Endothelial cell of umbilical vein (primary cell): ENCODE measurements around the gene TPR. TPM values are rescaled to one million over a fixed set of nuclear protein-coding genes. Genes with fewer than 3 reads are reported as not detected.

ENCODE experiments used
- BruUV-seq: library from RNA; stranded (reverse); fragments of 400-500 nt; replicated peaks from 2 replicates; lab custom pipeline; 2021; lab: Mats Ljungman, UMichigan
- CTCF ChIA-PET: fragments of 300-600, 350-600 bp; sonication (Branson Sonifier 250); formaldehyde crosslinking; loops from one replicate; lab custom pipeline; 2021; ENCODE audit warnings: antibody characterized with exemption, inconsistent platforms; lab: Charles Lee
- POLR2A ChIA-PET: fragments of 300-600, 350-600 bp; sonication (Branson Sonifier 250); formaldehyde crosslinking; loops from one replicate; lab custom pipeline; 2021; ENCODE audit warnings: antibody characterized with exemption, inconsistent platforms; lab: Charles Lee
- DNase-seq: peaks from one replicate; pipeline ENCODE4 v3.0.0-alpha.2; 2011; ENCODE audit warnings: low read depth, low spot score
- FAIRE-seq: peaks from 2 replicates; lab custom pipeline; 2011; peaks lifted over from hg19 to GRCh38; lab: Jason Lieb, UNC
- H2AFZ ChIP-seq: 2 replicates; pipeline ENCODE4 v1.6.0; 2012; ENCODE audit warnings: low read depth, low read length, control low read depth, inconsistent platforms
- H3K27ac ChIP-seq: 2 replicates; pipeline ENCODE4 v1.5.1; 2011; ENCODE audit warnings: low read depth, mild to moderate bottlenecking, control low read depth, low read length, moderate library complexity; ENCODE audit not compliant: insufficient read depth
- H3K27me3 ChIP-seq, 2 experiments: 2 replicates each; pipeline versions ENCODE4 v1.6.0 to v1.6.1; 2011; ENCODE audit warnings: low read length in 2 of 2, mixed read lengths in 1 of 2; ENCODE audit not compliant: control insufficient read depth in 2 of 2, insufficient read depth in 2 of 2
- H3K36me3 ChIP-seq, 2 experiments: 2 replicates in 1 of 2; 3 replicates in 1 of 2; pipeline ENCODE4 v1.5.1; 2011; ENCODE audit warnings: low read length in 2 of 2, mild to moderate bottlenecking in 1 of 2, moderate library complexity in 1 of 2; ENCODE audit not compliant: control insufficient read depth in 2 of 2, insufficient read depth in 2 of 2; ENCODE audit errors: extremely low read depth in 1 of 2
- H3K4me1 ChIP-seq: 3 replicates; pipeline ENCODE4 v1.5.1; 2011; ENCODE audit warnings: mild to moderate bottlenecking, low read length; ENCODE audit not compliant: control insufficient read depth, insufficient read depth; ENCODE audit errors: extremely low read depth
- H3K4me2 ChIP-seq: 2 replicates; pipeline ENCODE4 v1.6.1; 2011; ENCODE audit warnings: low read length, control low read depth, mixed read lengths; ENCODE audit not compliant: insufficient read depth
- H3K4me3 ChIP-seq, 3 experiments: fragments of 200-600 bp in 1 of 3; sonication (generic), shearing (Covaris generic) in 1 of 3; replicated peaks in 1 of 3; 2 replicates each; pipeline ENCODE4 v1.5.1; 2011 to 2016; ENCODE audit warnings: control low read depth in 3 of 3, low read length in 3 of 3, mild to moderate bottlenecking in 2 of 3, inconsistent platforms in 1 of 3, low read depth in 1 of 3, moderate library complexity in 1 of 3; ENCODE audit not compliant: insufficient read depth in 1 of 3
- H3K79me2 ChIP-seq: 2 replicates; pipeline ENCODE4 v1.6.0; 2012; ENCODE audit warnings: low read length, inconsistent platforms; ENCODE audit not compliant: control insufficient read depth, insufficient read depth
- H3K9ac ChIP-seq: replicated peaks from 2 replicates; pipeline ENCODE3; 2011; ENCODE audit warnings: low read length, control low read depth; ENCODE audit not compliant: insufficient read depth; ENCODE audit errors: extremely low read depth
- H3K9me1 ChIP-seq: replicated peaks from 3 replicates; pipeline ENCODE4 v1.6.0; 2011; ENCODE audit warnings: mild to moderate bottlenecking, low read length; ENCODE audit not compliant: control insufficient read depth, insufficient read depth; ENCODE audit errors: extremely low read depth
- H3K9me3 ChIP-seq: replicated peaks from 2 replicates; pipeline ENCODE4 v1.5.1; 2012; ENCODE audit warnings: low read length, inconsistent platforms; ENCODE audit not compliant: control insufficient read depth, insufficient read depth
- H4K20me1 ChIP-seq: replicated peaks from 2 replicates; pipeline ENCODE3; 2011; ENCODE audit warnings: mild to moderate bottlenecking, low read length; ENCODE audit not compliant: control insufficient read depth, insufficient read depth; ENCODE audit errors: extremely low read depth
- CTCF ChIP-seq, 2 donors: IDR thresholded peaks; 1 replicate in 1 of 2; 2 replicates in 1 of 2; pipeline ENCODE4 v1.5.1; 2011; ENCODE audit warnings: low read length in 2 of 2, mild to moderate bottlenecking in 2 of 2, moderate library complexity in 2 of 2, control low read depth in 1 of 2, inconsistent platforms in 1 of 2, low read depth in 1 of 2; ENCODE audit not compliant: insufficient read depth in 1 of 2; ENCODE audit errors: extremely low read depth in 1 of 2
- EZH2 ChIP-seq: IDR thresholded peaks from 2 replicates; pipeline ENCODE4 v1.6.1; 2012; ENCODE audit warnings: borderline replicate concordance, low read depth, mild to moderate bottlenecking, moderate library complexity, low read length, inconsistent platforms; ENCODE audit not compliant: severe bottlenecking
- FOS ChIP-seq: IDR thresholded peaks from 2 replicates; pipeline ENCODE4 v1.6.1; 2011; ENCODE audit warnings: mild to moderate bottlenecking, low read length, moderate library complexity, borderline replicate concordance; ENCODE audit not compliant: insufficient read depth
- GATA2 ChIP-seq: IDR thresholded peaks from 2 replicates; pipeline ENCODE4 v1.7.0; 2011; ENCODE audit warnings: low read depth, mild to moderate bottlenecking, moderate library complexity, mixed read lengths, low read length; ENCODE audit not compliant: insufficient read length, insufficient read depth
- JUN ChIP-seq: IDR thresholded peaks from 2 replicates; pipeline ENCODE4 v1.6.1; 2011; ENCODE audit warnings: borderline replicate concordance, low read depth; ENCODE audit not compliant: insufficient read length, insufficient read depth
- MAX ChIP-seq: IDR thresholded peaks from 2 replicates; pipeline ENCODE4 v1.6.1; 2011; ENCODE audit not compliant: insufficient read depth, insufficient read length
- MYC ChIP-seq: IDR thresholded peaks from one replicate; pipeline ENCODE4 v1.6.1; 2011; ENCODE audit warnings: mild to moderate bottlenecking, low read depth, low read length
- POLR2A ChIP-seq: IDR thresholded peaks from 2 replicates; pipeline ENCODE4 v1.6.1; 2012; ENCODE audit warnings: low read depth, mild to moderate bottlenecking, control low read depth, low read length
- POLR2AphosphoS5 ChIP-seq: IDR thresholded peaks from 2 replicates; pipeline ENCODE4 v1.6.1; 2012; ENCODE audit warnings: low read depth, mild to moderate bottlenecking, control low read depth, low read length, moderate library complexity; ENCODE audit not compliant: insufficient read depth
- dilution Hi-C: fragments of 300-500 bp; cut with MboI; formaldehyde crosslinking; loops from one replicate; pipeline ENCODE4 v1.15.0; 2019; ENCODE audit warnings: low sequenced_read_pairs; ENCODE audit not compliant: extremely low pct_ligation_motif_present
- intact Hi-C: fragments of 100-400 bp; cut with micrococcal nuclease; formaldehyde crosslinking; loops from one replicate; pipeline ENCODE4 v1.10.0; 2022
- polyA plus RNA-seq, 4 experiments: library from polyadenylated mRNA; depleted of rRNA in 3 of 4; stranded (reverse) in 3 of 4; unstranded in 1 of 4; fragments of >200 nt; gene quantifications; 2 replicates each; pipeline versions ENCODE4 v1.2.1 to v1.2.3, GENCODE V29; 2011 to 2012; ENCODE audit warnings: missing spikeins in 1 of 4
- total RNA-seq: library from RNA; stranded (reverse); gene quantifications from 2 replicates; pipeline ENCODE4 v1.2.3, GENCODE V29; 2021

The TPR gene
- total and polyA plus RNA-seq, 2 donors (not counting 3 experiments of a cell fraction or from before 2014, with no cell fraction given): 49.4 to 118 TPM

GRCh38 chr1:186302381-186302920, 72.6 kb downstream of the TPR start:
- Histone ChIP-seq H3K4me3 (no peak overlapping the region), H3K9ac (no peak overlapping the region), H3K4me1 (peaks cover 4% of the 10 kb centered on the region), H3K36me3 (no peaks in the 10 kb centered on the region), H3K4me2 (no peak overlapping the region), H3K79me2 (no peaks in the 10 kb centered on the region), H3K9me3 (no peaks in the 10 kb centered on the region), H4K20me1 (no peaks in the 10 kb centered on the region), H3K27ac (no peak overlapping the region), H3K9me1 (no peaks in the 10 kb centered on the region), H3K27me3 (no peaks in the 10 kb centered on the region), H2AFZ (no peak overlapping the region)
- TF ChIP-seq GATA2: no peak
- TF ChIP-seq EZH2: no peak
- TF ChIP-seq CTCF (IDR thresholded peaks at IDR 0.05; ENCODE audit: extremely low read depth in 1 of 2, insufficient read depth in 1 of 2, low read depth in 1 of 2, low read length in 2 of 2): no peak
- TF ChIP-seq MAX: no peak
- TF ChIP-seq POLR2A: no peak
- no peak for TF ChIP-seq JUN
- no peak for TF ChIP-seq POLR2AphosphoS5
- TF ChIP-seq MYC: no peak
- TF ChIP-seq FOS: no peak
- DNase-seq (no peak), FAIRE-seq (no peak)
- POLR2A ChIA-PET: no interaction called here
- no TSS peak for BruUV-seq
- intact Hi-C loops (loop anchor here (10.0 kb wide), 1 partner anchor 488 kb away; no protein-coding TSS in a partner anchor), dilution Hi-C loops (no loop called here)
- CTCF ChIA-PET: no interaction called here
